MM.1S (cell line): ENCODE data around the gene CENPW.

ENCODE experiments used
- DNase-seq: peaks from one replicate; pipeline ENCODE4 v3.0.0-alpha.2; 2015
- H2AFZ ChIP-seq: fragments of 300-600 bp; sonication (generic); 2 replicates; pipeline ENCODE4 v1.6.0; 2016; ENCODE audit warnings: antibody characterized with exemption, low read length
- H3F3A ChIP-seq: fragments of 300-600 bp; sonication (generic); 2 replicates; pipeline ENCODE4 v1.6.1; 2016; ENCODE audit warnings: mild to moderate bottlenecking, antibody characterized with exemption, low read length, moderate library complexity, mixed read lengths; ENCODE audit not compliant: insufficient read depth
- H3K27ac ChIP-seq: fragments of 300-600 bp; sonication (generic); 2 replicates; pipeline ENCODE4 v1.5.1; 2016; ENCODE audit warnings: mild to moderate bottlenecking, low read length
- H3K27me3 ChIP-seq: fragments of 300-600 bp; sonication (generic); replicated peaks from 2 replicates; pipeline ENCODE4 v1.6.0; 2016; ENCODE audit warnings: low read length; ENCODE audit not compliant: insufficient read depth
- H3K36me3 ChIP-seq: fragments of 300-600 bp; sonication (generic); replicated peaks from 2 replicates; pipeline ENCODE4 v1.6.1; 2016; ENCODE audit warnings: mild to moderate bottlenecking, low read length, mixed read lengths; ENCODE audit not compliant: insufficient read depth
- H3K4me1 ChIP-seq: fragments of 300-600 bp; sonication (generic); 2 replicates; pipeline ENCODE4 v1.6.1; 2016; ENCODE audit warnings: low read length, mixed read lengths
- H3K4me2 ChIP-seq: fragments of 300-600 bp; sonication (generic); 2 replicates; pipeline ENCODE4 v1.6.0; 2016; ENCODE audit warnings: low read depth, low read length
- H3K4me3 ChIP-seq: fragments of 300-600 bp; sonication (generic); 2 replicates; pipeline ENCODE4 v1.5.1; 2016; ENCODE audit warnings: low read length, mixed read lengths
- H3K79me2 ChIP-seq: fragments of 300-600 bp; sonication (generic); 2 replicates; pipeline ENCODE4 v1.6.1; 2016; ENCODE audit warnings: mixed run types, low read length, mixed read lengths
- H3K9ac ChIP-seq: fragments of 300-600 bp; sonication (generic); 2 replicates; pipeline ENCODE4 v1.6.1; 2016; ENCODE audit warnings: low read length, mixed read lengths
- H3K9me2 ChIP-seq: fragments of 300-600 bp; sonication (generic); replicated peaks from 2 replicates; pipeline ENCODE4 v1.6.1; 2016; ENCODE audit warnings: mild to moderate bottlenecking, low read length, mixed read lengths; ENCODE audit not compliant: insufficient read depth
- H3K9me3 ChIP-seq: fragments of 300-600 bp; sonication (generic); replicated peaks from 2 replicates; pipeline ENCODE4 v1.6.1; 2016; ENCODE audit warnings: mild to moderate bottlenecking, low read length, mixed read lengths; ENCODE audit not compliant: insufficient read depth
- H4K20me1 ChIP-seq: fragments of 300-600 bp; sonication (generic); 2 replicates; pipeline ENCODE4 v1.6.1; 2016; ENCODE audit warnings: mild to moderate bottlenecking, low read length, moderate library complexity, mixed read lengths; ENCODE audit not compliant: insufficient read depth
- CTCF ChIP-seq: fragments of 300-600 bp; sonication (generic); IDR thresholded peaks from 2 replicates; pipeline ENCODE4 v1.5.1; 2016; ENCODE audit warnings: antibody characterized with exemption, low read length, mixed read lengths
- EZH2 ChIP-seq: fragments of 300-600 bp; sonication (generic); optimal IDR thresholded peaks from 2 replicates; pipeline ENCODE3; 2017; ENCODE audit warnings: low read depth, mild to moderate bottlenecking, antibody characterized with exemption, low read length, mixed read lengths
- EZH2phosphoT487 ChIP-seq: fragments of 300-600 bp; sonication (generic); IDR thresholded peaks from 2 replicates; pipeline ENCODE4 v1.6.1; 2018; ENCODE audit warnings: antibody characterized with exemption, low read length

Gene CENPW

GRCh38 chr6:126352514-126352913, 12.6 kb downstream of the CENPW start:
- H3F3A ChIP-seq, result no peaks in the 10 kb centered on the region
- no peak overlapping the region for H3K4me3 ChIP-seq
- no peaks in the 10 kb centered on the region for H3K36me3 ChIP-seq
- TF ChIP-seq CTCF, result no peak
- TF ChIP-seq EZH2, result no peak
- TF ChIP-seq EZH2phosphoT487, result no peak
- no peak overlapping the region for H3K4me2 ChIP-seq
- DNase-seq, result no peak
- no peaks in the 10 kb centered on the region for H4K20me1 ChIP-seq
- H3K27ac ChIP-seq, result no peak overlapping the region
- H2AFZ ChIP-seq, result no peak overlapping the region
- H3K4me1 ChIP-seq, result no peaks in the 10 kb centered on the region
- H3K9ac ChIP-seq, result no peak overlapping the region
- H3K9me2 ChIP-seq, result no peaks in the 10 kb centered on the region
- no peaks in the 10 kb centered on the region for H3K79me2 ChIP-seq
- H3K9me3 ChIP-seq, result no peaks in the 10 kb centered on the region
- no peaks in the 10 kb centered on the region for H3K27me3 ChIP-seq

GRCh38 chr6:126356526-126356925, 16.6 kb downstream of the CENPW start:
- H3K27ac ChIP-seq, result no peak overlapping the region
- no peaks in the 10 kb centered on the region for H3K36me3 ChIP-seq
- H3K4me3 ChIP-seq, result no peak overlapping the region
- no peaks in the 10 kb centered on the region for H3K79me2 ChIP-seq
- no peaks in the 10 kb centered on the region for H3K4me1 ChIP-seq
- no peaks in the 10 kb centered on the region for H3K27me3 ChIP-seq
- no peaks in the 10 kb centered on the region for H3K9me2 ChIP-seq
- H3F3A ChIP-seq, result no peaks in the 10 kb centered on the region
- no peaks in the 10 kb centered on the region for H4K20me1 ChIP-seq
- H3K4me2 ChIP-seq, result no peak overlapping the region
- H3K9me3 ChIP-seq, result no peaks in the 10 kb centered on the region
- no peak for DNase-seq
- H3K9ac ChIP-seq, result no peak overlapping the region
- TF ChIP-seq EZH2 (no peak), EZH2phosphoT487 (no peak), CTCF (no peak)
- H2AFZ ChIP-seq, result no peak overlapping the region

GRCh38 chr6:126359936-126360537, 20.1 kb downstream of the CENPW start:
- TF ChIP-seq EZH2 (no peak), CTCF (no peak), EZH2phosphoT487 (no peak)
- no peak overlapping the region for H3K4me3 ChIP-seq
- H3K27me3 ChIP-seq, result no peaks in the 10 kb centered on the region
- H2AFZ ChIP-seq, result no peak overlapping the region
- DNase-seq, result no peak
- no peak overlapping the region for H3K4me2 ChIP-seq
- no peaks in the 10 kb centered on the region for H3K79me2 ChIP-seq
- H3K27ac ChIP-seq, result no peak overlapping the region
- H3K4me1 ChIP-seq, result no peaks in the 10 kb centered on the region
- no peaks in the 10 kb centered on the region for H3K9me3 ChIP-seq
- no peaks in the 10 kb centered on the region for H3K36me3 ChIP-seq
- H3K9ac ChIP-seq, result no peak overlapping the region
- no peaks in the 10 kb centered on the region for H3K9me2 ChIP-seq
- H4K20me1 ChIP-seq, result no peaks in the 10 kb centered on the region
- H3F3A ChIP-seq, result no peaks in the 10 kb centered on the region
